WERI-Rb-1 (cell line): ENCODE results near the gene PCNX1.
"Not testable (repeated sequence)": the region's sequence is repeated elsewhere in the genome, so short reads cannot be mapped to it uniquely, and the experiment has no call there.

Source experiments
- DNase-seq: peaks from one replicate; pipeline ENCODE4 v3.0.0-alpha.2; 2020
- H3K27ac ChIP-seq: fragments of 250-450 bp; sonication (Bioruptor Pico); 2 replicates; pipeline ENCODE4 v1.5.1; 2020; ENCODE audit warnings: mild to moderate bottlenecking, moderate library complexity
- H3K27me3 ChIP-seq: fragments of 250-450 bp; sonication (Bioruptor Pico); 2 replicates; pipeline ENCODE4 v1.5.1; 2021; ENCODE audit warnings: mild to moderate bottlenecking, low read depth, moderate library complexity; ENCODE audit not compliant: insufficient read depth, severe bottlenecking
- H3K36me3 ChIP-seq: fragments of 250-450 bp; sonication (Bioruptor Pico); 2 replicates; pipeline ENCODE4 v1.5.1; 2020; ENCODE audit warnings: mild to moderate bottlenecking, moderate library complexity
- H3K4me3 ChIP-seq: 2 replicates; pipeline ENCODE4 v1.5.1; 2011; ENCODE audit warnings: low read depth, mild to moderate bottlenecking, control low read depth, low read length
- H3K9me3 ChIP-seq: fragments of 250-450 bp; sonication (Bioruptor Pico); 2 replicates; pipeline ENCODE4 v1.5.1; 2021; ENCODE audit warnings: mild to moderate bottlenecking, moderate library complexity; ENCODE audit not compliant: severe bottlenecking
- CTCF ChIP-seq: IDR thresholded peaks from 2 replicates; pipeline ENCODE4 v1.5.1; 2011; ENCODE audit warnings: low read depth, mild to moderate bottlenecking, control low read depth, inconsistent platforms, low read length

Gene PCNX1

GRCh38 chr14:70942342-70942706 is 35.1 kb downstream of the PCNX1 start:
- TF ChIP-seq CTCF: no peak
- DNase-seq: no peak
- H3K9me3 ChIP-seq: peaks cover 17% of the 10 kb centered on the region

GRCh38 chr14:70942721-70943120 is 35.5 kb downstream of the PCNX1 start:
- not testable (repeated sequence) for H3K27ac ChIP-seq, H3K27me3 ChIP-seq, H3K4me3 ChIP-seq, H3K36me3 ChIP-seq, DNase-seq
- H3K9me3 ChIP-seq: peaks cover 18% of the 10 kb centered on the region

More at GRCh38 chr14:70942342-70942706, 35.1 kb downstream of the PCNX1 start:
- Histone ChIP-seq H3K4me3 (no peak overlapping the region), H3K27ac (no peak overlapping the region), H3K27me3 (no peaks in the 10 kb centered on the region), H3K36me3 (peaks cover 6% of the 10 kb centered on the region)

GRCh38 chr14:70943838-70944237 is 36.6 kb downstream of the PCNX1 start:
- Histone ChIP-seq H3K9me3 (peaks cover 21% of the 10 kb centered on the region), H3K36me3 (peaks cover 16% of the 10 kb centered on the region)

GRCh38 chr14:70947739-70948138 is 40.5 kb downstream of the PCNX1 start:
- no peak for TF ChIP-seq CTCF
- peaks cover 16% of the 10 kb centered on the region for H3K9me3 ChIP-seq

More at GRCh38 chr14:70943838-70944237, 36.6 kb downstream of the PCNX1 start:
- Histone ChIP-seq H3K4me3 (no peak overlapping the region), H3K27me3 (no peaks in the 10 kb centered on the region), H3K27ac (no peak overlapping the region)
- no peak for DNase-seq
- TF ChIP-seq CTCF: no peak

GRCh38 chr14:70952485-70952884 is 45.2 kb downstream of the PCNX1 start:
- TF ChIP-seq CTCF: no peak
- DNase-seq: no peak

More at GRCh38 chr14:70947739-70948138, 40.5 kb downstream of the PCNX1 start:
- Histone ChIP-seq H3K27ac (no peak overlapping the region), H3K4me3 (no peak overlapping the region), H3K27me3 (no peaks in the 10 kb centered on the region), H3K36me3 (peaks cover 34% of the 10 kb centered on the region)
- no peak for DNase-seq

GRCh38 chr14:70954068-70954467 is 46.8 kb downstream of the PCNX1 start:
- no peak for DNase-seq
- TF ChIP-seq CTCF: no peak
- H3K27ac ChIP-seq: no peak overlapping the region
- H3K4me3 ChIP-seq: no peak overlapping the region
- no peaks in the 10 kb centered on the region for H3K9me3 ChIP-seq
- H3K27me3 ChIP-seq: no peaks in the 10 kb centered on the region
- H3K36me3 ChIP-seq: peaks cover 17% of the 10 kb centered on the region

More at GRCh38 chr14:70952485-70952884, 45.2 kb downstream of the PCNX1 start:
- H3K36me3 ChIP-seq: peaks cover 26% of the 10 kb centered on the region
- no peak overlapping the region for H3K27ac ChIP-seq
- H3K27me3 ChIP-seq: no peaks in the 10 kb centered on the region
- peaks cover 4% of the 10 kb centered on the region for H3K9me3 ChIP-seq
- no peak overlapping the region for H3K4me3 ChIP-seq
